Neural progenitor cell (in vitro differentiated cells): ENCODE measurements around the gene PTGER1. TPM values are rescaled to one million over a fixed set of nuclear protein-coding genes. Genes with fewer than 3 reads are reported as not detected.
A peak's percentile ranks its signal among the peaks of the same experiment; 100 is the strongest.

Source experiments
- DNase-seq: peaks from one replicate; pipeline ENCODE4 v3.0.0-alpha.2; 2016; ENCODE audit warnings: low spot score
- H2AFZ ChIP-seq: fragments of 200-600 bp; sonication (generic); replicated peaks from 2 replicates; pipeline ENCODE4 v1.6.1; 2016; ENCODE audit warnings: antibody characterized with exemption
- H3F3A ChIP-seq: fragments of 200-600 bp; sonication (generic); 2 replicates; pipeline ENCODE4 v1.6.1; 2016; ENCODE audit warnings: antibody characterized with exemption, low read depth
- H3K27ac ChIP-seq: fragments of 200-600 bp; sonication (generic); 2 replicates; pipeline ENCODE4 v1.5.1; 2016; ENCODE audit warnings: mild to moderate bottlenecking
- H3K27me3 ChIP-seq: fragments of 200-600 bp; sonication (generic); 2 replicates; pipeline ENCODE4 v1.6.1; 2016; ENCODE audit warnings: mild to moderate bottlenecking, moderate library complexity
- H3K36me3 ChIP-seq: fragments of 200-600 bp; sonication (generic); 2 replicates; pipeline ENCODE4 v1.5.1; 2016
- H3K4me1 ChIP-seq: fragments of 200-600 bp; sonication (generic); 2 replicates; pipeline ENCODE4 v1.6.1; 2016; ENCODE audit warnings: mixed run types
- H3K4me2 ChIP-seq: fragments of 200-600 bp; sonication (generic); 2 replicates; pipeline ENCODE4 v1.6.1; 2016
- H3K4me3 ChIP-seq: fragments of 200-600 bp; sonication (generic); 2 replicates; pipeline ENCODE4 v1.5.1; 2016
- H3K79me2 ChIP-seq: fragments of 200-600 bp; sonication (generic); 2 replicates; pipeline ENCODE4 v1.6.1; 2016; ENCODE audit warnings: low read depth
- H3K9ac ChIP-seq: fragments of 200-600 bp; sonication (generic); 2 replicates; pipeline ENCODE4 v1.6.1; 2016
- H3K9me3 ChIP-seq: fragments of 200-600 bp; sonication (generic); 2 replicates; pipeline ENCODE4 v1.5.1; 2016; ENCODE audit warnings: low read depth
- H4K20me1 ChIP-seq: fragments of 200-600 bp; sonication (generic); 2 replicates; pipeline ENCODE4 v1.6.1; 2016; ENCODE audit warnings: low read depth
- H3K27ac Mint-ChIP-seq: 3 replicates; pipeline ENCODE4 v1.8.0; 2021; ENCODE audit warnings: mixed read lengths
- H3K27me3 Mint-ChIP-seq: 2 replicates; pipeline ENCODE4 v1.8.0; 2022; ENCODE audit warnings: low read depth, mild to moderate bottlenecking, inconsistent platforms, moderate library complexity, mixed read lengths; ENCODE audit not compliant: insufficient read depth
- H3K36me3 Mint-ChIP-seq: 3 replicates; pipeline ENCODE4 v1.8.0; 2021; ENCODE audit warnings: mixed read lengths
- H3K4me1 Mint-ChIP-seq: 3 replicates; pipeline ENCODE4 v1.8.0; 2021; ENCODE audit warnings: mixed read lengths
- H3K4me3 Mint-ChIP-seq: 3 replicates; pipeline ENCODE4 v1.8.0; 2021; ENCODE audit warnings: mild to moderate bottlenecking, moderate library complexity, mixed read lengths
- H3K9me3 Mint-ChIP-seq: 3 replicates; pipeline ENCODE4 v1.8.0; 2020; ENCODE audit warnings: mixed read lengths
- EZH2 ChIP-seq: fragments of 200-600 bp; sonication (generic); IDR thresholded peaks from 2 replicates; pipeline ENCODE4 v1.6.1; 2017; ENCODE audit warnings: antibody characterized with exemption, mild to moderate bottlenecking, moderate library complexity
- EZH2phosphoT487 ChIP-seq: fragments of 200-600 bp; sonication (generic); IDR thresholded peaks from 2 replicates; pipeline ENCODE4 v1.6.1; 2017; ENCODE audit warnings: antibody characterized with exemption
- total RNA-seq: library from RNA; depleted of rRNA; stranded (reverse); fragments of >200 nt; gene quantifications from 2 replicates; pipeline ENCODE4 v1.2.3, GENCODE V29; 2015; ENCODE audit warnings: low replicate concordance
- TF ChIP-seq, protein P1 (sequence below): fragments of 200-600 bp; sonication (generic); IDR thresholded peaks from 2 replicates; pipeline ENCODE4 v1.5.1; 2017; ENCODE audit warnings: antibody characterized with exemption, mild to moderate bottlenecking

Gene PTGER1, protein sequence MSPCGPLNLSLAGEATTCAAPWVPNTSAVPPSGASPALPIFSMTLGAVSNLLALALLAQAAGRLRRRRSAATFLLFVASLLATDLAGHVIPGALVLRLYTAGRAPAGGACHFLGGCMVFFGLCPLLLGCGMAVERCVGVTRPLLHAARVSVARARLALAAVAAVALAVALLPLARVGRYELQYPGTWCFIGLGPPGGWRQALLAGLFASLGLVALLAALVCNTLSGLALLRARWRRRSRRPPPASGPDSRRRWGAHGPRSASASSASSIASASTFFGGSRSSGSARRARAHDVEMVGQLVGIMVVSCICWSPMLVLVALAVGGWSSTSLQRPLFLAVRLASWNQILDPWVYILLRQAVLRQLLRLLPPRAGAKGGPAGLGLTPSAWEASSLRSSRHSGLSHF
- total RNA-seq, result not detected in 2 replicates

DNA sequence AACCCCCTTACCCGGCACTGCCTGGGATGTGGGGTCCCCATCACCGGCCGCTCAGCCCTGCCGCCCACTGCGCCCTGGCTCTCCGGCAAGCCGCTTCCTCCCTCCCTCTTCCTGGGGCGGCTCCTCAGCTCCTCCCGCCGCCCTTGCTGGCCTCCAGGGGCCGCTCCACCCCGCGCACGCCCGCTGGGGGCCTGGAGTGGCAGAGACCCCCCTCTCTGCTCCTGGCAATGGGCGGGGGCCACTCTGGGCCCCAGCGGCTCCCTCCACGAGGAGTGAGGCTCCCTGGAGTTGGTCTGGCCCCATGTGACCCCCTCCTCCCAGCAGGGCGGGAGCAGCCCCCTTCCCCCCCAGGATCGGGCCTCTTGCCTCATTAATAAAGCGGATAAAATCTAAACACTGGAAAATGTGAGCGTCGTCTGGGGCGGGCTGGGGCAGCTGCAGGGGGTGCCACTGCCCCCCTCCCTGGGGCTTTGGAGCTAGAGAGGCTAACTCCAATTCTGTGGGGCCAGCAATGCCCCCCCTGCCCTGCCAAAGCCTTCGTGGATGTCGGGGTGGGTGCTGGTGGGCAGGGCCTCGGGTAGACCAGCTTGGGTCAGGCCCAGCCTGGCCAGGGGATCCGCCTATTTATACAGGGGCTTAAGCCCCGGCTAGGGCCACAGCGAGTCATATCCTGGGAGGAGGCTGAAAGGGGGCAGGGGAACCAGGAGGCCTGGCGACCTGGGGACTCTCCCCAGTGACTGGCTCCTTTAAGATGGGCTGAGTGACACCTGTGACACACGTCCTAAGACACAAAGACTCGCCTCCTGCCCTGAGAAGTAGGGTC, at the start of gene PTGER1:
Gene PTGER1 (minus strand): TSS at position 104 of the 823 bp plus-strand sequence. CDS start 1,034 bp downstream, outside the sequence.
- H3F3A ChIP-seq, result peaks cover 18% of the 10 kb centered on the region
- TF ChIP-seq, protein P1, sequence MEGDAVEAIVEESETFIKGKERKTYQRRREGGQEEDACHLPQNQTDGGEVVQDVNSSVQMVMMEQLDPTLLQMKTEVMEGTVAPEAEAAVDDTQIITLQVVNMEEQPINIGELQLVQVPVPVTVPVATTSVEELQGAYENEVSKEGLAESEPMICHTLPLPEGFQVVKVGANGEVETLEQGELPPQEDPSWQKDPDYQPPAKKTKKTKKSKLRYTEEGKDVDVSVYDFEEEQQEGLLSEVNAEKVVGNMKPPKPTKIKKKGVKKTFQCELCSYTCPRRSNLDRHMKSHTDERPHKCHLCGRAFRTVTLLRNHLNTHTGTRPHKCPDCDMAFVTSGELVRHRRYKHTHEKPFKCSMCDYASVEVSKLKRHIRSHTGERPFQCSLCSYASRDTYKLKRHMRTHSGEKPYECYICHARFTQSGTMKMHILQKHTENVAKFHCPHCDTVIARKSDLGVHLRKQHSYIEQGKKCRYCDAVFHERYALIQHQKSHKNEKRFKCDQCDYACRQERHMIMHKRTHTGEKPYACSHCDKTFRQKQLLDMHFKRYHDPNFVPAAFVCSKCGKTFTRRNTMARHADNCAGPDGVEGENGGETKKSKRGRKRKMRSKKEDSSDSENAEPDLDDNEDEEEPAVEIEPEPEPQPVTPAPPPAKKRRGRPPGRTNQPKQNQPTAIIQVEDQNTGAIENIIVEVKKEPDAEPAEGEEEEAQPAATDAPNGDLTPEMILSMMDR, result peak; percentile 54
- no peak for TF ChIP-seq EZH2
- H2AFZ ChIP-seq, result no peak within 1 kb of the TSS
- H3K4me1 ChIP-seq, result peaks cover 23% of the 10 kb centered on the region
- Mint-ChIP-seq H3K9me3 (no peaks in the 10 kb centered on the region), H3K4me1 (peaks cover 19% of the 10 kb centered on the region), H3K27ac (peak within 1 kb of the TSS; percentile 37), H3K27me3 (peaks cover 11% of the 10 kb centered on the region), H3K4me3 (peak within 1 kb of the TSS; percentile 57), H3K36me3 (peaks cover 4% of the 10 kb centered on the region)
- no peak within 1 kb of the TSS for H3K9ac ChIP-seq
- H3K4me2 ChIP-seq, result peak within 1 kb of the TSS; percentile 65
- no peaks in the 10 kb centered on the region for H3K79me2 ChIP-seq
- peak within 1 kb of the TSS; percentile 10 for H3K4me3 ChIP-seq
- H3K27me3 ChIP-seq, result peaks cover 4% of the 10 kb centered on the region
- H3K27ac ChIP-seq, result no peak within 1 kb of the TSS
- no peaks in the 10 kb centered on the region for H3K36me3 ChIP-seq
- H4K20me1 ChIP-seq, result peaks cover 22% of the 10 kb centered on the region
- H3K9me3 ChIP-seq, result no peaks in the 10 kb centered on the region
- DNase-seq, result peak; percentile 69

- TF ChIP-seq, protein P1, result no peak
- TF ChIP-seq EZH2phosphoT487, result no peak
- H3K27me3 Mint-ChIP-seq, result peaks cover 13% of the 10 kb centered on the region
- H3K4me1 Mint-ChIP-seq, result peaks cover 34% of the 10 kb centered on the region
- no peak overlapping the region for H3K4me3 Mint-ChIP-seq
- H3K9ac ChIP-seq, result no peak overlapping the region
- peaks cover 26% of the 10 kb centered on the region for H3K79me2 ChIP-seq
- no peak overlapping the region for H2AFZ ChIP-seq
- H3K27ac ChIP-seq, result no peak overlapping the region
- peaks cover 21% of the 10 kb centered on the region for H4K20me1 ChIP-seq
- no peaks in the 10 kb centered on the region for H3K9me3 ChIP-seq
- H3K36me3 ChIP-seq, result no peaks in the 10 kb centered on the region
- peaks cover 5% of the 10 kb centered on the region for H3K4me1 ChIP-seq
- no peaks in the 10 kb centered on the region for H3K9me3 Mint-ChIP-seq
- H3K27me3 ChIP-seq, result no peaks in the 10 kb centered on the region
- peaks cover 23% of the 10 kb centered on the region for H3F3A ChIP-seq
- no peak overlapping the region for H3K4me3 ChIP-seq
- H3K36me3 Mint-ChIP-seq, result peaks cover 12% of the 10 kb centered on the region
- DNase-seq, result no peak
- H3K4me2 ChIP-seq, result no peak overlapping the region
- no peak overlapping the region for H3K27ac Mint-ChIP-seq
Observed at GRCh38 chr19:14520543-14520942, 45.4 kb upstream of the PTGER1 start.

DNA sequence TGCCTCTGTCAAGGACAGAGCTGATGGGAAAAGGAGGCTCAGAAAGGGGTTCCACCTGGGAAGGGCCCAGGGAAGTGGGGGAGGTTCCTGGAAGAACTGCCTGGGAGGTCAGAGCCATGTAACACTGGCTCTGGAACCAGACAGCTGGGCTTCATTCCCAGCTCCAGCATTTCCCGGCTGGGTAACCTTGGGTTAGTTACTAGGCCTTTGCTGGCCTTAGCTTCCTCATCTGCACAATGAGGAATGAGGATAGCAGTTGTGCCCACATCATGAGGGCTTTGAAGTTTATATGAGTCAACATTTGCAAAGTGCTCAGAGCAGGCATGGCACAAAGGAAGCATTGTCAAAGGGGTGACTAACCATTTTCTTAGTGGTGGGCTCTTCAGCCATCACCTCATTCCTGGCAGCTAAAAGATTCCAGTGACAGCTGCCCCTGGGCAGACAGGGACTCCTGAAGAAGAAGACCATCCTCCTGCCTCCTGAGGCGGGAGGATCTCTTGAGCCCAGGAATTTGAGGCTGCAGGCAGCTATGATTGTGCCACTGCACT, 44.8 kb upstream of the PTGER1 start:
- H3K4me2 ChIP-seq, result no peak overlapping the region
- no peak for TF ChIP-seq EZH2phosphoT487
- TF ChIP-seq EZH2, result no peak
- TF ChIP-seq, protein P1, result no peak
- no peaks in the 10 kb centered on the region for H3K27me3 ChIP-seq
- no peaks in the 10 kb centered on the region for H3K36me3 ChIP-seq
- Mint-ChIP-seq H3K4me1 (peaks cover 39% of the 10 kb centered on the region), H3K36me3 (peaks cover 17% of the 10 kb centered on the region), H3K9me3 (no peaks in the 10 kb centered on the region), H3K27me3 (peaks cover 13% of the 10 kb centered on the region), H3K4me3 (peak overlapping the region; percentile 95), H3K27ac (peak overlapping the region; percentile 44)
- no peak overlapping the region for H3K4me3 ChIP-seq
- no peak overlapping the region for H3K9ac ChIP-seq
- H4K20me1 ChIP-seq, result peaks cover 27% of the 10 kb centered on the region
- DNase-seq, result no peak
- no peak overlapping the region for H2AFZ ChIP-seq
- H3K4me1 ChIP-seq, result peaks cover 5% of the 10 kb centered on the region
- peaks cover 33% of the 10 kb centered on the region for H3K79me2 ChIP-seq
- H3K27ac ChIP-seq, result no peak overlapping the region
- peaks cover 26% of the 10 kb centered on the region for H3F3A ChIP-seq
- no peaks in the 10 kb centered on the region for H3K9me3 ChIP-seq
